Stimulated activated CD4-positive, alpha-beta T cell treated with anti-CD3 and anti-CD28 coated beads, Interleukin-1b, Interleukin-23, amount 100 ng/mL, for 1 hour (primary cell): ENCODE results near the gene ZNF853.
"Not testable (repeated sequence)": the region's sequence is repeated elsewhere in the genome, so short reads cannot be mapped to it uniquely, and the experiment has no call there.

Experiments used
- DNase-seq, 2 donors: peaks; one replicate each; pipeline ENCODE4 v3.0.0-alpha.2; 2020; ENCODE audit warnings: low read depth in 2 of 2

ZNF853 gene

DNA sequence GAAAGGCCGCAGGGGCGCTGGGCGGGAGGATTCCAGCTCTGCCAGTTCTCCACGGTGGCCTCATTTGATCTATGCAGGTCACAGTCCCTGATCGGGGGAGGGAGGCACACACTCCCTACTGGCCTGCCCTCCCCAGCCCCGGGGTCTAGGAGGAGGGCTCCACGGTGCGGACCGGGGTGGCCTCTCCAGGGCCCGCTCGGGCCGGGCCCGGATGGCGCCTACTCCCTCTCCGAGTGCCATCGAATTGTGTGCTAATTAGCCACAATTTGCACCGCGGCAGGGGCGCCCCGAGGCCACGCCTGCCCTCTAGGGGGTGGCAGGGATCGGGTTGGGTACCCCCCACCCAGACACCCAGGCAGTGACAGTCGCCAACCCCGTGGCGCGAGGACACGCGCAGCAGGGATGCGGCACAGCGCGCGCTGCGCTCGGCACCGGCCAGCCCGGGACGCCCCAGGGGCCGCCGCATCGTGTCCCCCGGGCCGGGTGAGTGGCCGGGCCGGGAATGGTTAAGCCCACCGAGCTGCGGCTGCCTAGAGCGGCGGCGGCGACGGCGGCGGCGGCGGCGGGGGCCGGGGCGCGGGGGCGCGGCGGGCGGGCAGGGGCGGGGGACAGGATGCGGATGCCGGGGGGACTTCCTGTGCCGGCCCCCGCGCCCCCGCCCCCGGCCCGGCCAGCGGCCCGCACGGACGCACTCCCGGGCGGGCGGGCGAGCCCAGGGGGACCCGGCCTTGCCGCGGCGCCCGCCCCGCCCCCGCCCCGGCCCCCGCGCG, at the start of gene ZNF853:
ZNF853 (plus strand) TSS at position 658 of the 770 bp plus-strand sequence. CDS start 565 bp downstream, outside the sequence.
- DNase-seq: no peak

DNA sequence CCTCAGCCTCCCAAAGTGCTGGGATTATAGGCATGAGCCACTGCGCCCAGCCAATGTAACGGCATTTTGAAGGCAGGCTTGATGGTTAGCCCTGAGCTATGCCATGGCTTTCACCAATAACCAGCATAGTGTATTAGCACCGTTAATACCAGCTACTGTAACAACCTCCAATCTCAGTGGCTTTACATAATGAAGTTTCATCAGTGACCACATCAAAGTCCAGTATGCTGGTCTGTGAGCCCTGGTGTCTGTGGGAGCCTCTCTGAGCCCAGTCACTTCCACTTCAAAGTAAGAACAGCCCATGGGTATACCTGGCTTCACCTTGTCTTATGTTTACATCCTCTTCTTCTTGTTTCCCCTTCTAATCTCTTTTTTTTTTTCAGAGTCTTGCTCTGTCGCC, 49.8 kb upstream of the ZNF853 start:
- DNase-seq: no peak

DNA sequence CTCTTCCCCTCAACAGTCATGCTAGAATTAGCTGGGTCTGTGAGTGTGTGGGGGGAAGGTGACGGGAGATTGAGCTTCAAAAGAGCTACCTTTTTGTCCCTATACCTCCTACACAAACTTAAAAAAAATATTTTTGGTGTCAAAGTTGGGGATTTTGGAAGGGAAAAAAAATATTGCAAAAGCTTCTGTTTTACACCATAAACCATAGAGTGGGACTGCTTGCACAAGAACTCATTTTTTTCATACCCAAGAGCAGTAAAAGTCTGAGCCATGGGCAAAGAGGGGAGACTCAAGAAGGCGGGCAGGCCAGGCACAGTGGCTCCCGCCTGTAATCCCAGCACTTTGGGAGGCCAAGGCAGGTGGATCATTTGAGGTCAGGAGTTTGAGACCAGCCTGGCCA, 47.5 kb upstream of the ZNF853 start:
- no peak for DNase-seq

DNA sequence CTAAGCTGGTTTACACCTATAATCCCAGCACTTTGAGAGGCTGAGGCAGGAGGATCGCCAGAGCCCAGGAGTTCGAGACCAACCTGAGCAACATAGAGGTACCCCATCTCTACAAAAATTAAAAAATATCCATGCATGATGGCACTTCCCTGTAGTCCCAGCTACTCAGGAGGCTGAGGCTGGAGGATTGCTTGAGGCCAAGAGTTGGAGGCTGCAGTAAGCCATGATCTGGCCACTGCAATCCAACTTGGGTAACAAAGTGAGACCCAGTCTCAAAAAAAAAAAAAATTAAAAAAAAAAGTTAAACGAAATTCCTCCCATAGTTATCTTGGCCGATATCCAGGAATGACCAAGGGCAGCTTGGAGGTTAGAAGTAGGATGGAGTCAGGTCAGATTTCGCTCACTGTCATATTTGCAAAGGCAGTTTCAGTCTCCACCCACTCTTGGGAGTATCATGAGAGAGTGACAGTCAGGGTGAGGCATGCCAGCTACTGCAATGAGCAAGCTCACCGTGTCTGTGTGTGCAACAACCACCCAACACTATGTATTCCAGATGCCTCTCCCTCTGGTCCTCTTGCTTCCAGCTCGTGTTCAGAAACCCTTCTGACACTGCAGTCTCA, 44.1 kb upstream of the ZNF853 start:
- DNase-seq: no peak

DNA sequence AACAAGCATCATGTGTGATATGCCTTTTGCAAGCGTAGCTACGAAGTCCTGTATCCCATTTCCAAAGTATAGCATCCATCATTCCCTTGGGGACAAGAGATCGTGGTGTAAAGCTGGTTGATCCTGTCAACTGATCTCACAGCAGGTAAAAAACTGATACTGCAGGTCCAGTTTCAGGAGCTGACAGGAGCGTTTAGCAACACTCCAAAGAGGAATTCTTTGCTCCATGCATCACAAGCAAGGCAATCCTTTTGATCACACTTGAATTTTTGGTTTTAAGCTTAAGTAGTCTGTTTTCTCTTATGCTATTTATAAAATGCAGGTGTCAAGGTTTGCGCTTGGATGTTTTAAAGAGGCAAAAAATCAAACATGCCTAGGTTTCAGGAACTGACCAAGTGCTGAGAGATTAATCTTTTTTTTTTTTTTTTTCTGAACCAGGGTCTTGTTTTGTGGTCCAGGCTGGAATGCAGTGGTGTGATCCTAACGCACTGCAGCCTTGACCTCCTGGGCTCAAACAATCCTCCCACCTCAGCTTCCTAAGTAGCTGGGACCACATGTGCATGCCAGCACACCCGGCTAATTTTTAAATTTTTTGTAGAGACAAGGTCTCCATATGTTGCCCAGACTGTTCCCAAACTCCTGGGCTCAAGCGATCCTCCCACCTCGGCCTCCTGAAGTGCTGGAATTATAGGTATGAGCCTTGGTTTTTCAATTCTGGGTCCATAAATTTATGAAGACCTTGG, 40.0 kb upstream of the ZNF853 start:
- no peak for DNase-seq

DNA sequence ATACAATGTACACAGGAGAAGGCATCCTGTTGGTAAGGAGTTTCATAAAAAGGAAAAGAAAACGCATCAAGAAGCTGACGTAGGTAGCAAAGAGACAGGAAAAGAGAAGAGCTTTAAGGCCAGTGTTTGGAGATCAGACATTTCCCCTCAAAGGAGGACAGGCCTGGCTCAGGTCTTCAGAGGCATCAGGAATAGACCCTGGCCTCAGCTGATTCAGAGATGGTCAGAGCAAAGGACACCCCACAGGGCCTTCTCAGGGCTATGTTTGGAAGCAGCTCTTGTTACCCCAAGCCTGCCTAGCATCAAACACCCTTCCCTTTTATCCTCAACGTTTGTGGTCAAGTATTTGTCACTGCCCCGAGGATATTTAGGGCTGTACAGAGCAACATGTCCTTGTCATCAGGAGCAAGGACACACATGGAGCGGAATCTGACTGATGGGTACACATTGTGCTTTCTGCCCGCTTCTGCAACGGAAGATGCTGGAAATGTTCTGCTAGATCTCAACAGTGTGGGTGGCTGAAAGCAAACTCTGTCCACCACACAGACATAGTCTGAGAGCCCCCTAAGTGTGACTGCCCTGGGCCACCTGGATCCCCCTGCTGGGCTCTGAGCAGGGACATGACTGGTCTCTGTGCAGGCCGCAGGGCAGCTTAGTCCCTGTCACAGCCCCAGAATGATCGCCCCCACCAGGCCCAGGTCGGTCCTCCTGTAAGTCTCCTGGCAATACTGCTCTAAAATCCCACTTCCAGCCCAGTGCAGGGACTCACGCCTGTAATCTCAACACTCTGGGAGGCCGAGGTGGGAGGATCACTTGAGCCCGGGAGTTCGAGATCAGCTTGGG, 39.2 kb upstream of the ZNF853 start:
- DNase-seq: no peak

DNA sequence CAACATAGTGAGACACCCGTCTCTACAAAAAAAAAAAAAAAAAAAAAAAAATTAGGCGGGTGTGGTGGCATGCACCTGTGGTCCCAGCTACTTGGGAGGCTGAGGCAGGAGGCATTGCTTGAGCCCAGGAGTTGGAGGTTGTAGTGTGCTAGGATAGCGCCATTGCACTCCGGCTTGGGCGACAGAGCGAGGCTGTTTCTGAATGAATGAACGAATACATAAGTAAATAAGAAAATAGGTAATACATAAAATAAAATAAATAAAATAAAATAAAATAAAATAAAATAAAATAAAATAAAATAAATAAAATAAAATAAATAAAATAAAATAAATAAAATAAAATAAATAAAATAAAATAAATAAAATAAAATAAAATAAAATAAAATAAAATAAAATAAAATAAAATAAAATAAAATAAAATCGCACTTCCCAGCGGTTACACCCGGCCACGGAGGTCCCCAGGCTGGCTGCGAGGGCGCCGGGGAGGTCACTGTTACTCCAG, 38.5 kb upstream of the ZNF853 start:
- DNase-seq: not testable (repeated sequence)

DNA sequence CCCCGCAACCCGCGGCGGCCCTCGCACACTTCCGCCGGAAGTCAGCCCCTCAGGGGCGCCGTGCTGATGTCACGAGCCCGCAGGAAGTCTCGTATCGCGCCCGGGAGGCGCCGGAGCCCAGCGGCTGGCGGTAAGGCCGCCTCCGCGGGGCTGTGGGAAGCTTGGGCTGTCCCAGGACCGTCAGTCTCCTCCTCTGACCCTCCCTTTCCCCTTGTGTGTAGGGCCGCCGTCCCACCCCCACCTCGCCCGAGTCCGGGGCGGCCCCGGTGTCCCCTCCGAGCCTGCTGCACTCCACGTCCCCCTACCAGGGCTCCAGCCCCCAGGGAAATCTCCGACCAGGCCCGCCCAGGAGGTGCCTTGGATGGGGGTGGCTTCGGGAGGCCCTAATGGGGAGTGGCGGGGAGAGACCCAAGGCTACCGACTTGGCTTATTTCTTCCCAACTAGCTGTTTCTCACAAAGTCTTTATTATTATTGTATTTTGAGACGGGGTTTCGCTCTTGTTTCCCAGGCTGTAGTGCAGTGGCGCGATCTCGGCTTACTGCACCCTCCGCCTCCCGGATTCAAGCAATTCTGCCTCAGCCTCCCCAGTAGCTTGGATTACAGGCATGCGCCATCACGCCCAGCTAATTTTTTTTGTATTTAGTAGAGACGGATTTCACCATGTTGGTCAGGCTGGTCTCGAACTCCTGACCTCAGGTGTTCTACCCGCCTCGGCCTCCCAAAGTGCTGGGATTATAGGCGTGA, 37.9 kb upstream of the ZNF853 start, which contains the start of gene ZDHHC4:
ZDHHC4 (plus strand) TSS at position 86 of the 745 bp plus-strand sequence. CDS start 3,108 bp downstream, outside the sequence.
- peak; percentile 56 to 71 for DNase-seq

DNA sequence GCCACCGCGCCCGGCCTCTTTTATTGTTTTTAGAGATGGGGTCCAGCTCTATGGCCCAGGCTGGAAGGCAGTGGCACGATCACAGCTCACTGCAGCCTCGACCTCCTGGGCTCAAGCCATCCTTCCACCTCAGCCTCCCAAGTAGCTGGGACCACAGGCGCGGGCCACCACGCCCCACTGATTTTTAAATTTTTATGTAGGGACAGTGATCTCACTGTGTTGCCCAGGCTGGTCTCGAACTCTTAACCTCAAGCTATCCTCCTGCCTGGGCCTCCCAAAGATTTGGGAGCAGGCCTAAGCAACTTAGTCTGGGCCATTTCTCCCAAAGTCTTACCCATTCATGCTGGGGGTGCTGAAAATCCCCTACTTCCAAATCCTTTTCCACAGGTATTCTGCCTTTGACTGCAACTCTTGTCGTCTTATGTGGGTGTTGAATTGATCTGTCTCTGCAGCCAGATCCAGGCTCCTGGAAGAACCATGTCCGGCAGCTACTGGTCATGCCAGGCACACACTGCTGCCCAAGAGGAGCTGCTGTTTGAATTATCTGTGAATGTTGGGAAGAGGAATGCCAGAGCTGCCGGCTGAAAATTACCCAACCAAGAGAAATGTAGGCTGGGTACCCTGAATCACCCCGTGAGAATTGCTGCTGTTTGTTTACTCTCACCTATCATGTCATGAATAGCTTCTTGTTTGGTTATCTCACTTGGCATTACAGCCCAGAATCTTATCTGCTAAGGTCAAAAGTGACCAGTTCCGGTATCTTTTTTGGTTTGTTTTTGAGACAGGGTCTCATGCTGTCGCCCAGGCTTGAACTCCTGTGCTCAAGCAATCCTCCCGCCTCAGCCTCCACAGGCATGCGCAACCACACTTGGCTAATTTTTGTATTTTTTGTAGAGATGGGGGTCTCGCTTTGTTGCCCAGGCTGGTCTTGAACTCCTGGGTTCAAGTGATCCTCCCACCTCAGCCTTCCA, 37.0 kb upstream of the ZNF853 start:
- DNase-seq: no peak

DNA sequence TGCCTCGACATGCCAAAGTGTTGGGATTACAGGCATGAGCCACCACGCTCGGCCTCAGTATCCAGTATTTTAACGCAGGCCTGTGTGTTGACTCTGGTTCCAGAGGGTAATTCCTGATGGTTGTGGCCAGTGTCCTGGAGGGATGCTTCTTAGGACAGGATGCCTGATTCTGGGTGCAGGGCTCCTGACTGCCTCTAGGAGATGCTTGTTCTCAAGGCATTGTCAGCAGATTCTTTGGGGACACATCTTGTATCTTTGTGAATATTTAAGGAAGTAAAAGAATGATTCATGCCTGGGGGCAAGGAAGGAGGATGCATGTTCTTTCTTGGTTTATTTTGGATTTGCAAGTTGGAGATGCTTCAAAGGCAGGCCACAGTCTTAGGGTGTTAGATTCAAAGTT, 36.0 kb upstream of the ZNF853 start:
- DNase-seq: no peak

DNA sequence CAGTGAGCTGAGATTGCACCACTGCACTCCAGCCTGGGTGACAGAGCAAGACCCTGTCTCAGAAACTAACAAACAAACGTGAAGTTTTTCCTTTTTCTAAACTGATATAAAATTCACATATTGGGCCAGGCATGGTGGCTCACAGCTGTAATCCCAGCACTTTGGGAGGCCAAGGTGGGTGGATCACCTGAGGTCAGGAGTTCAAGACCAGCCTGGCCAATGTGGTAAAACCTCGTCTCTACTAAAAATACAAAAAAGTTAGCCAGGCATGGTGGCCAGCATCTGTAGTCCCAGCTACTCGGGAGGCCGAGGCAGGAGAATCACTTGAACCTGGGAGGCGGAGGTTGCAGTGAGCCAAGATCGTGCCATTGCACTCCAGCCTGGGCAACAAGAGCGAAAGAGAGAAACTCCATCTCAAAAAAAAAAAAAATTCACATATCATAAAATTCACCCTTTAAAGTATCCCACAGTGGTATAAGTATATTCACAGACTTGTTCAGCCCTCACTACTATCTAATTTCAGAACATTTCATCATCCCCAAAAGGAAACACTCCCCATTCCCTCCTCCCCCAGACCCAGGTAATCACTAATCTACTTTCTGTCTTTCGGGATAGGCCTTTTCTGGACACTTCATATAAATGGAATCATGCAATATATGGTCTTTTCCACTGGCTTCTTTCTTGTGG, 29.5 kb upstream of the ZNF853 start:
- DNase-seq: not testable (repeated sequence)

DNA sequence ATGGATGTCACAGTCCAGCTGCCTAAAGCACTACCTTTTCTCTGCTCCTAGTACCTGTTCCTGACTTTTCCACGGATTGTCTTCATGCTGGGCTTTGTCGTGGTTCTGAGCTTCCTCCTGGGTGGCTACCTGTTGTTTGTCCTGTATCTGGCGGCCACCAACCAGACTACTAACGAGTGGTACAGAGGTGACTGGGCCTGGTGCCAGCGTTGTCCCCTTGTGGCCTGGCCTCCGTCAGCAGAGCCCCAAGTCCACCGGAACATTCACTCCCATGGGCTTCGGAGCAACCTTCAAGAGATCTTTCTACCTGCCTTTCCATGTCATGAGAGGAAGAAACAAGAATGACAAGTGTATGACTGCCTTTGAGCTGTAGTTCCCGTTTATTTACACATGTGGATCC, 26.8 kb upstream of the ZNF853 start:
- no peak for DNase-seq

DNA sequence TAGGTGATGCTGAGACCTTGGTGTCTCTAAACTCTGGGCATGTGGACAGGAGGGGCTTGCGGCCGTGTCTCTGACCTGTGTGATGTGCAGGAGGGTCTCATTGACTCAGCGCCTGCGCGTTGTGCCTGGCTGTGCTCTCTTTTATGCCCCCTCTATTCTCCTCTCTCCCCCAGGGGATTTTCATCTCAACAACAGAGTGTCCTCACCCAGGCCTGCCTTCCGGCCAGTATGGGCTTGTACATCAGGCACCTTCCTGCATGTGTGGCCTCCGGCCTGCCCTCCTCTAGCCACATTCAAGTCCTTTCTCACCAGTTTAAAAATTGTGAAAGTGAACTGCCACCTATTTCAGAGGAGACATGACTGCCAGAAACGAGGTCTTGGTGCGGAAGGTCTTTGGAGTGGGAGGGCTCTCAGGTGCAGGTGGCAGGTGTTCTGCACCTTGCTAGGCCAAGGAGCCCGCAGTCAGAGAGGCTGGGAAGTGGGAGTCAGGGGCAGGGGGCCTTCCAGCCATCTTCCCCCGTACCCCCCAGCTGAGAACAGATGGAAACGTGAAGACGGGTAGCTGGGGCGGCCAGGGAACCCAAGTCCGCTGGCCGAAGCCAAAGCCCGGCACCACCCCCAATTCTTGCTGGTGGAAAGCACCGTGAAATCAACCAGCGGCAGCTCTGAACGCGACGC, 26.1 kb upstream of the ZNF853 start:
- no peak for DNase-seq

DNA sequence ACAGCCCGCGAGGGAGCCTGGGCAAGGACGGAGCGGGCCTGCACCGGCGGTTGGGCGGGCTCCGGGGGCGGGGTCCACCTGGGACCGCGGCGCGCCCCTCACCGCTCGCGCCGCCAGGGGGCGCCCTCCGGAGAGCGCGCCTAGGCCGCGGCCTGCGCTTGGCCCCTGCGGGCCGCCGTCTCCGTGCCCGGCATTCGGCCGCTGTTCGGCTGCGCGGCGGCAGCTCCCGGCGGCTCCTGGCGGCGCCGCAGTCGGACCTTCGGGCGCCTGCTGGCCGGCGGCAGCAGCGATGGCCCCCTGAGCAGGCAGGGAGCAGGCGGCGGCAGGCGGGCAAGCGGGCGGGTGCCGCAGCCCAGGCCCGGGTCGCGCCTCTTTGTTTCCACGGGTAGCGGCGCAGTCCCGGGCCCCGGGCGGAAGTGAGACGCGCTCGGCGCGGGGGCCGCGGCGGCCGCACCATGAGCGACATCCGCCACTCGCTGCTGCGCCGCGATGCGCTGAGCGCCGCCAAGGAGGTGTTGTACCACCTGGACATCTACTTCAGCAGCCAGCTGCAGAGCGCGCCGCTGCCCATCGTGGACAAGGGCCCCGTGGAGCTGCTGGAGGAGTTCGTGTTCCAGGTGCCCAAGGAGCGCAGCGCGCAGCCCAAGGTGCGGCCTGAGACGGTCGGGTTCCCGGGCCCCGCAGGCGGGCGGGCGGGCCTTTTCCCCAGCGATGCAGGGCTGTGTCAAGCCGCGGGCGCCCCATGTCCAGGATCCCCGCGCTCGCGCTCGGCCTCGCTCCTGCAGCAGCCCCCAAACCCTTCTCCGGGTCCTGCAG, 25.4 kb upstream of the ZNF853 start, which contains the start of gene INTS15:
INTS15 (plus strand) TSS at position 193 of the 816 bp plus-strand sequence; CDS start at position 456, 263 bp downstream.
- peak; percentile 58 to 73 for DNase-seq

DNA sequence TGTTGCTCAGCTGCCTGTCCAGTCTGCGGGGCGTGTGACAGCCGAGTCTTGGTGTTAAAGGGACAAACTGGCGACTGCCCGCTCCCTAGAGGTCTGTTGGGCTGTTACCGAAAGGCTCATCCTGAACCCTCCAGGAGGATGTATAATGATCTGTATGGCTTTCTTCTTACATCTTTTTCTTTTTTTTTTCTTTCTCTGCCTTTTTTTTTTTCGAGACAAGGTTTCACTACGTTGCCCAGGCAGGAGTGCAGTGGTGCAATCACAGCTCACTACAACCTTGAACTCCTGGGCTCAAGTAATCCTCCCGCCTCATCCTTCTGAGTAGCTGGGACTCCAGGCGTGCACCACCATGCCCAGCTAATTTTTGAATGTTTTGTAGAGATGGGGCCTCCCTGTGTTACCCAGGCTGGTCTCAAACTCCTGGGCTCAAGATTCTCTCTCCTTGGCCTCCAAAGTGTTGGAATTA, 24.7 kb upstream of the ZNF853 start:
- DNase-seq: no peak

DNA sequence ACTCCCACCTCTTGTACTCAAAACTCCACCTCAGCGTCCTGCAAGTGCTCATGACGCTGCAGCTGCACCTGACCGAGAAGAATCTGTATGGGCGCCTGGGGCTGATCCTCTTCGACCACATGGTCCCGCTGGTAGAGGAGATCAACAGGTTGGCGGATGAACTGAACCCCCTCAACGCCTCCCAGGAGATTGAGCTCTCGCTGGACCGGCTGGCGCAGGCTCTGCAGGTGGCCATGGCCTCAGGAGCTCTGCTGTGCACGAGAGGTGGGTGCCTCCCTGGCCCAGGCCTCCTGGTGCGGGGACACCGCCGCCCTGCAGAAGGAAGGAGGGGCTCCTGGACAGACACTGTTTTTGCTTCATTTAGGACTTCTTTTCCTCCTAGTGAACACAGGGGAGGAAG, 15.3 kb upstream of the ZNF853 start:
- no peak for DNase-seq

DNA sequence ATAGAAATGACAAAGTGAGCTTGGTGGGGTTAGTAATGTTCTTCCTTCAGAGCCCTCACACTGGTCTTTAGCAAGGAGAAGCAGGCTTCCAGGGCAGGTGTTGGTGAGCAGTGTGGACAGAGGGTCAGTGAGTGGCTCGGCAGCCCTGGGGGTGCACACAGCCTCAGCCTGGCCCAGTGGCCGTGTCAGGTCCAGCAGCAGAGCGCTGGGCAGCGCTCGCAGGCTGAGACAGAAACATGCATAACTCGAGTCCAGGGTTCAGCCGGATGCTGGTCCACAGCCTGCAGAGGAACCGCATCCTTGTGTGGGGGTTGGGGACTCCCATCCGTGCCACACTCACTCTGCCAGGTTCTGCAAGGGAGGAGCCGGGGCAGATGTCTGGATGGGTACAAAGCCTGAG, 11.0 kb upstream of the ZNF853 start:
- no peak for DNase-seq
